Breast epithelium (tissue), 4 donors: ENCODE measurements around the gene PCDH9. TPM values are rescaled to one million over a fixed set of nuclear protein-coding genes. Genes with fewer than 3 reads are reported as not detected.

Source experiments
- DNase-seq, 2 donors: peaks; one replicate each; pipeline ENCODE4 v3.0.0-alpha.2; 2019; ENCODE audit warnings: low spot score in 2 of 2
- H3K27ac ChIP-seq, 2 donors: fragments of 200-600 bp; sonication (generic) in 1 of 2; one replicate each; pipeline ENCODE4 v1.5.1; 2016 to 2019; ENCODE audit warnings: mild to moderate bottlenecking in 1 of 2
- H3K27me3 ChIP-seq, 2 donors: fragments of 200-600 bp; sonication (generic) in 1 of 2; one replicate each; pipeline versions ENCODE4 v1.5.1 to v1.6.0; 2017 to 2019; ENCODE audit warnings: control low read depth in 1 of 2, mild to moderate bottlenecking in 1 of 2
- H3K36me3 ChIP-seq: fragments of 200-600 bp; one replicate; pipeline ENCODE4 v1.5.1; 2019
- H3K4me1 ChIP-seq, 2 donors: fragments of 200-600 bp; sonication (generic); one replicate each; pipeline ENCODE4 v1.5.1; 2016 to 2019; ENCODE audit warnings: control low read depth in 1 of 2
- H3K4me3 ChIP-seq, 3 donors: fragments of 200-600 bp; sonication (generic); 1 replicate in 2 of 3; 2 replicates in 1 of 3; pipeline ENCODE4 v1.5.1; 2016 to 2019; ENCODE audit warnings: mild to moderate bottlenecking in 3 of 3, moderate library complexity in 2 of 3
- H3K9me3 ChIP-seq, 2 donors: fragments of 200-600 bp; sonication (generic) in 1 of 2; one replicate each; pipeline ENCODE4 v1.5.1; 2016 to 2019; ENCODE audit warnings: control low read depth in 1 of 2
- CTCF ChIP-seq, 3 donors: fragments of 450-650 bp; IDR thresholded peaks; one replicate each; pipeline ENCODE4 v1.5.1; 2016 to 2017; ENCODE audit warnings: antibody characterized with exemption in 3 of 3, mild to moderate bottlenecking in 3 of 3, moderate library complexity in 3 of 3
- POLR2A ChIP-seq: fragments of 450-650 bp; IDR thresholded peaks from one replicate; pipeline ENCODE4 v1.6.1; 2016; ENCODE audit warnings: antibody characterized with exemption, mild to moderate bottlenecking, moderate library complexity
- POLR2AphosphoS5 ChIP-seq, 3 donors: sonication (generic); formaldehyde crosslinking; IDR thresholded peaks; one replicate each; pipeline ENCODE4 v1.6.1; 2017; ENCODE audit warnings: antibody characterized with exemption in 3 of 3
- intact Hi-C: fragments of 100-400 bp; cut with DNase I; formaldehyde crosslinking; loops from one replicate; pipeline ENCODE4 v1.15.1; 2023; ENCODE audit warnings: low total_unique reads
- total RNA-seq, 3 donors: library from RNA; depleted of rRNA; stranded (reverse); fragments of >200 nt; gene quantifications; one replicate each; pipeline ENCODE4 v1.1.0, GENCODE V29; 2016

PCDH9 gene
- total RNA-seq, 3 donors from 2014 or later, result 0.98 to 26.7 (median 3.7) TPM

GRCh38 chr13:66518068-66518467 is 712.1 kb downstream of the PCDH9 start:
- TF ChIP-seq POLR2AphosphoS5 (IDR thresholded peaks at IDR 0.05) (no peak), CTCF (IDR thresholded peaks at IDR 0.05) (no peak), POLR2A (no peak)
- no peak overlapping the region for H3K4me3 ChIP-seq
- no peaks in the 10 kb centered on the region for H3K27me3 ChIP-seq
- H3K4me1 ChIP-seq, result no peaks in the 10 kb centered on the region
- intact Hi-C loops, result no loop called here
- H3K27ac ChIP-seq, result no peak overlapping the region
- no peaks in the 10 kb centered on the region for H3K36me3 ChIP-seq
- H3K9me3 ChIP-seq, result no peaks in the 10 kb centered on the region
- DNase-seq, result no peak

- intact Hi-C loops, result no loop called here
Measured at GRCh38 chr13:66513728-66514127, 716.4 kb downstream of the PCDH9 start.

GRCh38 chr13:66509175-66509574 is 721.0 kb downstream of the PCDH9 start:
- intact Hi-C loops, result no loop called here
- no peaks in the 10 kb centered on the region for H3K36me3 ChIP-seq
- H3K4me1 ChIP-seq, result no peaks in the 10 kb centered on the region
- TF ChIP-seq CTCF (IDR thresholded peaks at IDR 0.05) (no peak), POLR2A (no peak), POLR2AphosphoS5 (IDR thresholded peaks at IDR 0.05) (no peak)
- no peak for DNase-seq
- H3K27ac ChIP-seq, result no peak overlapping the region
- no peaks in the 10 kb centered on the region for H3K9me3 ChIP-seq
- no peak overlapping the region for H3K4me3 ChIP-seq
- H3K27me3 ChIP-seq, result no peaks in the 10 kb centered on the region

More at GRCh38 chr13:66513728-66514127, 716.4 kb downstream of the PCDH9 start:
- TF ChIP-seq POLR2AphosphoS5 (IDR thresholded peaks at IDR 0.05), result no peak
- TF ChIP-seq CTCF (IDR thresholded peaks at IDR 0.05), result no peak
- TF ChIP-seq POLR2A, result no peak
- Histone ChIP-seq H3K27me3 (no peaks in the 10 kb centered on the region), H3K36me3 (no peaks in the 10 kb centered on the region), H3K27ac (no peak overlapping the region), H3K4me3 (no peak overlapping the region), H3K4me1 (no peaks in the 10 kb centered on the region), H3K9me3 (no peaks in the 10 kb centered on the region)
- DNase-seq, result no peak

GRCh38 chr13:66508153-66508909 is 721.8 kb downstream of the PCDH9 start:
- H3K4me3 ChIP-seq, result no peak overlapping the region
- intact Hi-C loops, result no loop called here

More at GRCh38 chr13:66508153-66508909, 721.8 kb downstream of the PCDH9 start:
- H3K4me1 ChIP-seq, result no peaks in the 10 kb centered on the region
- TF ChIP-seq POLR2AphosphoS5 (IDR thresholded peaks at IDR 0.05), result no peak
- no peak for TF ChIP-seq POLR2A
- no peak for TF ChIP-seq CTCF (IDR thresholded peaks at IDR 0.05)
- no peak overlapping the region for H3K27ac ChIP-seq
- H3K27me3 ChIP-seq, result no peaks in the 10 kb centered on the region
- H3K36me3 ChIP-seq, result no peaks in the 10 kb centered on the region
- no peak for DNase-seq
- no peaks in the 10 kb centered on the region for H3K9me3 ChIP-seq
